ENCODE data around the gene NEURL4.
"Not testable (repeated sequence)": the region's sequence is repeated elsewhere in the genome, so short reads cannot be mapped to it uniquely, and the experiment has no call there.

The NEURL4 gene

DNA sequence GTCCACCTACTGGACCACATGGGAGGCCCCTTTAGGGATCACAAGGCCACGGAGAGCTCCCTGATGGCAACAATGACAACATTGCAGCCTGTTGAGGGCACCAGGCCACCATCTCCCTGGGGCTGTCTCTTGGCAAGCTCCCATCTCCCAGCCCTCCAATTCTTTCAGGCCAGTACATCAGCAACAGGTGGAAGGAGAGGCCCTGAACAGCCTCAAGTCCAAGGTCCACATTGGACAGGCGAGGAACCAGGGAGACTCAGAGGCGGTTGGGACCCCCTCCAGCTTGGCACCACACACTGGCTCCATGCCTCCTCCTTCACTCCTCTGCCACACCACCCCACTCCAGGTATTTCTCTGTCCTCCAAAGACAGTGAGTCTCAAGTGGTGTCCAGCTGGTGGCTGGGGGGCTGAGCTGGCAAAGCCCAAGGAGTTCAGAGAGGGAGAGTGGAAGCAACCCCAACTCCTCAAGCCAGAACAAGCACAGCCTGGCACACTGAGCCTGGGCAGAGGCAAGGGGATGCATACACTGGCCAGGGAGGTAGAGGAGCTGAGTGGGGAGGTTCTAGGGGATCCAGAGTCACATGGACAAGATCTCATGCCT, 5.9 kb upstream of the NEURL4 start:
- no peak overlapping the region for H3K4me3 Mint-ChIP-seq
- no peaks in the 10 kb centered on the region for H3K9me3 Mint-ChIP-seq
- DNase-seq: no peak
- no peaks in the 10 kb centered on the region for H3K36me3 Mint-ChIP-seq (ENCODE audit: low read depth)
- peak overlapping the region; percentile 90 for H3K27ac Mint-ChIP-seq
- no peak for TF ChIP-seq CTCF (IDR thresholded peaks at IDR 0.05)
- peaks cover 4% of the 10 kb centered on the region for H3K27me3 Mint-ChIP-seq (ENCODE audit: low read depth, poor library complexity)
- peaks cover 57% of the 10 kb centered on the region for H3K4me1 Mint-ChIP-seq

DNA sequence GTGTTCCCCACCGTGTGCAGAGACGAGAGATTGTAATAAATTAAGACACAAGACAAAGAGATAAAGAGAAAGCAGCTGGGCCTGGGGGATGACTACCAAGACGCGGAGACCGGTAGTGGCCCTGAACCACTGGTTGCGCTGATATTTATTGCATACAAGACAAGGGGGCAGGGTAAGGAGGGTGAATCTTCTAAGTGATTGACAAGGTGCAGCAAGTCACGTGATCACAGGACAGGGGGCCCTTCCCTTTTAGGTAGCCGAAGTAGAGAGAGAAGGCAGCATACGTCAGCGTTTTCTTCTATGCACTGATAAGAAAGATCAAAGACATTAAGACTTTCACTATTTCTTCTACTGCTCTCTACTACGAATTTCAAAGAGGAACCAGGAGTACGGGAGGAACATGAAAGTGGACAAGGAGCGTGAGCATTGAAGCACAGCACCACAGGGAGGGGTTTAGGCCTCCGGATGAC, 3.5 kb upstream of the NEURL4 start:
- Mint-ChIP-seq H3K4me3 (peak overlapping the region; percentile 59), H3K27ac (peak overlapping the region; percentile 44)
- not testable (repeated sequence) for H3K9me3 Mint-ChIP-seq

DNA sequence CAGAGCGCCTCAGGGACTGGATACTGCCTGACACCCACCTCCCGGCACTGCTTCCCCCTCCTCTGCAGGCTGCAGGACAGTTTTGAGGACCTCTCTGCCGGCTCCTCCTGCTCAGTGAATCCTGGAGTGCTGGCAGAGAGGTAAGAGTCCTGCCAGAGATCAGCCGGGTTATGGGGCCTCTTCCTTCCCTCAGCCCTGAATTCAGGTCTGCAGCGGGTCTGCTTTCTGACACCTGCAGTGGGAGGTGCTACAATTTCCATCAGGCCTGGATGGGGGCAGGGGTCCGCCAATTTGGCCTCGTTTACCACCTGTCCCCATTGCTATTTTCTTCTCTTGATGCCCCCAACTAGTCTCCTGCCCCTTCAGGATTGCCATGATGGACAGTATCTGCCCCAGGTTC, 3.0 kb upstream of the NEURL4 start:
- peaks cover 64% of the 10 kb centered on the region for H3K4me1 Mint-ChIP-seq
- no peaks in the 10 kb centered on the region for H3K9me3 Mint-ChIP-seq
- peak overlapping the region; percentile 59 for H3K4me3 Mint-ChIP-seq
- TF ChIP-seq CTCF (IDR thresholded peaks at IDR 0.05): no peak
- H3K36me3 Mint-ChIP-seq (ENCODE audit: low read depth): no peaks in the 10 kb centered on the region
- peak overlapping the region; percentile 16 for H3K27ac Mint-ChIP-seq
- DNase-seq: no peak
- peaks cover 4% of the 10 kb centered on the region for H3K27me3 Mint-ChIP-seq (ENCODE audit: low read depth, poor library complexity)

More for the DNA sequence above, 3.5 kb upstream of the NEURL4 start:
- DNase-seq; H3K36me3 Mint-ChIP-seq (ENCODE audit: low read depth); H3K27me3 Mint-ChIP-seq (ENCODE audit: low read depth, poor library complexity): not testable (repeated sequence)
- H3K4me1 Mint-ChIP-seq: peaks cover 66% of the 10 kb centered on the region

DNA sequence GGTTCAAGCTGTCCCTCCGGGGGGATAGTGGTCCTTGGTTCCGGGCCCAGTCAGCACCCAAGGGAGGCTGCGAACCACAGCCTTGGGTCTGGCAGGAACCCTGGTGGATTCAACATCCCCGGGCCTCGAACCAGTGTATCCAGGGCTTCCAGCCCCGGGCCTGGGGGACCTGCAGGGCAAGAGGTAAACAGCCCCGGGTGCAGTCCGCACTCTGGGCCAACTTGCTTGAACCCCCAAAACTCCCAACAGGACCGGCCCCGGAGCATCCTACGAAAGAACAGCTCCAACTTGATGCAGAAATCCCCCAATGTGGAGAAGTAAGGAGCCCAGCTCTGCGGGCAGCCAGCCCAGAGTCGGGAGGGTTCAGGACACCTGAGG, 1.5 kb upstream of the NEURL4 start:
- Mint-ChIP-seq H3K9me3 (no peaks in the 10 kb centered on the region), H3K4me3 (peak overlapping the region; percentile 99), H3K27me3 (ENCODE audit: low read depth, poor library complexity) (peaks cover 4% of the 10 kb centered on the region), H3K27ac (peak overlapping the region; percentile 71), H3K4me1 (peaks cover 52% of the 10 kb centered on the region), H3K36me3 (ENCODE audit: low read depth) (no peaks in the 10 kb centered on the region)
- no peak for DNase-seq
- TF ChIP-seq CTCF (IDR thresholded peaks at IDR 0.05): no peak

- H3K36me3 Mint-ChIP-seq (ENCODE audit: low read depth): no peaks in the 10 kb centered on the region
- peaks cover 47% of the 10 kb centered on the region for H3K4me1 Mint-ChIP-seq
- peak overlapping the region; percentile 99 for H3K4me3 Mint-ChIP-seq
- no peaks in the 10 kb centered on the region for H3K9me3 Mint-ChIP-seq
- DNase-seq: peak; percentile 87
- TF ChIP-seq CTCF (IDR thresholded peaks at IDR 0.05): no peak
- peak overlapping the region; percentile 97 for H3K27ac Mint-ChIP-seq
- H3K27me3 Mint-ChIP-seq (ENCODE audit: low read depth, poor library complexity): peaks cover 4% of the 10 kb centered on the region
These were observed 982 bp upstream of the NEURL4 start for GRCh38 chr17:7329997-7330637.

GRCh38 chr17:7329374-7329996, 350 bp upstream of the NEURL4 start:
- Mint-ChIP-seq H3K27ac (peak overlapping the region; percentile 97), H3K4me3 (peak overlapping the region; percentile 99), H3K9me3 (no peaks in the 10 kb centered on the region), H3K36me3 (ENCODE audit: low read depth) (no peaks in the 10 kb centered on the region), H3K4me1 (peaks cover 47% of the 10 kb centered on the region), H3K27me3 (ENCODE audit: low read depth, poor library complexity) (peaks cover 4% of the 10 kb centered on the region)
- peak; percentile 95 for DNase-seq
- no peak for TF ChIP-seq CTCF (IDR thresholded peaks at IDR 0.05)
